Kidney (tissue), 14 donors: ENCODE measurements around the gene DRD2. TPM values are rescaled to one million over a fixed set of nuclear protein-coding genes. Genes with fewer than 3 reads are reported as not detected.

Experiments
- DNase-seq, 5 donors: peaks; one replicate each; pipeline ENCODE4 v3.0.0-alpha.2; 2013 to 2020
- FAIRE-seq: peaks from 2 replicates; lab custom pipeline; 2012; peaks lifted over from hg19 to GRCh38; lab: Jason Lieb, UNC
- H3K27ac ChIP-seq, 2 donors: one replicate each; pipeline ENCODE4 v1.7.0; 2013; ENCODE audit warnings: low read depth in 2 of 2, low read length in 2 of 2, inconsistent platforms in 1 of 2
- H3K27me3 ChIP-seq: one replicate; pipeline ENCODE4 v1.7.1; 2013; ENCODE audit warnings: low read length, inconsistent platforms; ENCODE audit not compliant: control insufficient read depth, insufficient read depth
- H3K36me3 ChIP-seq, 3 donors: one replicate each; pipeline versions ENCODE4 v1.7.0 to v1.7.1; 2013; ENCODE audit warnings: low read length in 3 of 3, control low read depth in 1 of 3, inconsistent platforms in 1 of 3; ENCODE audit not compliant: insufficient read depth in 3 of 3, control insufficient read depth in 2 of 3
- H3K4me1 ChIP-seq, 3 donors: one replicate each; pipeline versions ENCODE4 v1.7.0 to v1.7.1; 2013; ENCODE audit warnings: low read length in 3 of 3, inconsistent platforms in 1 of 3, low read depth in 1 of 3; ENCODE audit not compliant: control insufficient read depth in 2 of 3, insufficient read depth in 2 of 3
- H3K4me3 ChIP-seq, 3 donors: one replicate each; pipeline versions ENCODE4 v1.7.0 to v1.8.1; 2013; ENCODE audit warnings: low read length in 3 of 3, control low read depth in 1 of 3, inconsistent platforms in 1 of 3
- H3K9ac ChIP-seq, 3 donors: one replicate each; pipeline versions ENCODE4 v1.7.0 to v1.7.1; 2013; ENCODE audit warnings: low read length in 3 of 3, control low read depth in 1 of 3, inconsistent platforms in 1 of 3
- H3K9me3 ChIP-seq, 3 donors: one replicate each; pipeline versions ENCODE4 v1.7.0 to v1.7.1; 2013; ENCODE audit warnings: low read length in 3 of 3, control low read depth in 1 of 3, inconsistent platforms in 1 of 3; ENCODE audit not compliant: control insufficient read depth in 2 of 3, insufficient read depth in 1 of 3
- intact Hi-C: fragments of 100-400 bp; cut with DNase I; formaldehyde crosslinking; loops from one replicate; pipeline ENCODE4 v1.11.1; 2022
- polyA plus RNA-seq: library from polyadenylated mRNA; stranded (reverse); fragments of 350-450 nt; fragmentation: Illumina TruSeq; extraction: RNeasy Lipid Tissue Mini Kit (QIAGEN cat#74804); gene quantifications from one replicate; pipeline ENCODE4 v1.2.3, GENCODE V29; 2014; ENCODE audit warnings: low read depth, low replicate concordance; ENCODE audit not compliant: insufficient read depth
- total RNA-seq: library from RNA; stranded (reverse); fragmentation: NEBNext Ultra II Directional; extraction: Animal tissue kit (Norgen Biotek cat#: 25700); gene quantifications from one replicate; pipeline ENCODE4 v1.2.1, GENCODE V29; 2021
- TF ChIP-seq, protein P1 (sequence below): IDR thresholded peaks from 3 replicates; pipeline ENCODE4 v1.5.1; 2012; ENCODE audit warnings: mild to moderate bottlenecking, moderate library complexity, borderline replicate concordance; ENCODE audit not compliant: insufficient read depth; ENCODE audit errors: extremely low read depth
- donor health status: control.
- donor health status: control.
- donor health status: control.
- donor health status: control.
- donor health status: control.
- donor health status: DM: yes; HTN: yes; CAD: no.
- donor health status: Normal renal cell carcinoma (clear cell type).

DRD2 gene
- total and polyA plus RNA-seq, 2 donors from 2014 or later = 0.31 to 0.47 TPM

DNA sequence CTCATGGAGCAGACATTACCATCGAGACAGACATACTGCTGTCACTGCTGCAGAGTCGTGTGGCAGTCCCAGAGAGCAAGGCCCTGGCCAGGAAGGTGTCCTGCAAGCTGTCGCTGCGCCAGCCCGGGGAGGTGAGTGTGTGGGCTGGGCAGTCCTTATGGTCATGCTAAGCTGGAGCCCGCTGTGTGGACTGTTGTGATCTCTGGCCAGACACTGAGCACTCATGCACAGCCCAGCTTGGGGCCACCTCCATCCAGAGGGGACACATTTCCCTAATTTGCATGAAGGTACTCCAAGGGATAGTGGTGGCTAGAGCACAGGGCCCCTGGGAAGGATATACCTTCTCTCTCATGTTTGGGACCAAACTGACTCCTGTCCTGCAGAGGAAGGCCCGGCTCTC lies 78.0 kb downstream of the DRD2 start:
- Histone ChIP-seq H3K4me1 (no peaks in the 10 kb centered on the region), H3K4me3 (no peak overlapping the region), H3K27ac (no peak overlapping the region), H3K27me3 (no peaks in the 10 kb centered on the region), H3K9ac (no peak overlapping the region), H3K36me3 (no peaks in the 10 kb centered on the region), H3K9me3 (no peaks in the 10 kb centered on the region)
- DNase-seq (no peak), FAIRE-seq (no peak)
- TF ChIP-seq, protein P1, sequence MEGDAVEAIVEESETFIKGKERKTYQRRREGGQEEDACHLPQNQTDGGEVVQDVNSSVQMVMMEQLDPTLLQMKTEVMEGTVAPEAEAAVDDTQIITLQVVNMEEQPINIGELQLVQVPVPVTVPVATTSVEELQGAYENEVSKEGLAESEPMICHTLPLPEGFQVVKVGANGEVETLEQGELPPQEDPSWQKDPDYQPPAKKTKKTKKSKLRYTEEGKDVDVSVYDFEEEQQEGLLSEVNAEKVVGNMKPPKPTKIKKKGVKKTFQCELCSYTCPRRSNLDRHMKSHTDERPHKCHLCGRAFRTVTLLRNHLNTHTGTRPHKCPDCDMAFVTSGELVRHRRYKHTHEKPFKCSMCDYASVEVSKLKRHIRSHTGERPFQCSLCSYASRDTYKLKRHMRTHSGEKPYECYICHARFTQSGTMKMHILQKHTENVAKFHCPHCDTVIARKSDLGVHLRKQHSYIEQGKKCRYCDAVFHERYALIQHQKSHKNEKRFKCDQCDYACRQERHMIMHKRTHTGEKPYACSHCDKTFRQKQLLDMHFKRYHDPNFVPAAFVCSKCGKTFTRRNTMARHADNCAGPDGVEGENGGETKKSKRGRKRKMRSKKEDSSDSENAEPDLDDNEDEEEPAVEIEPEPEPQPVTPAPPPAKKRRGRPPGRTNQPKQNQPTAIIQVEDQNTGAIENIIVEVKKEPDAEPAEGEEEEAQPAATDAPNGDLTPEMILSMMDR = no peak
- intact Hi-C loops = no loop called here

GRCh38 chr11:113396690-113397089 lies 78.5 kb downstream of the DRD2 start:
- Histone ChIP-seq H3K36me3 (no peaks in the 10 kb centered on the region), H3K9me3 (no peaks in the 10 kb centered on the region), H3K9ac (no peak overlapping the region), H3K27me3 (no peaks in the 10 kb centered on the region), H3K4me3 (no peak overlapping the region), H3K27ac (no peak overlapping the region), H3K4me1 (no peaks in the 10 kb centered on the region)
- TF ChIP-seq, protein P1 = no peak
- no peak for FAIRE-seq
- no peak for DNase-seq
- intact Hi-C loops = no loop called here

DNA sequence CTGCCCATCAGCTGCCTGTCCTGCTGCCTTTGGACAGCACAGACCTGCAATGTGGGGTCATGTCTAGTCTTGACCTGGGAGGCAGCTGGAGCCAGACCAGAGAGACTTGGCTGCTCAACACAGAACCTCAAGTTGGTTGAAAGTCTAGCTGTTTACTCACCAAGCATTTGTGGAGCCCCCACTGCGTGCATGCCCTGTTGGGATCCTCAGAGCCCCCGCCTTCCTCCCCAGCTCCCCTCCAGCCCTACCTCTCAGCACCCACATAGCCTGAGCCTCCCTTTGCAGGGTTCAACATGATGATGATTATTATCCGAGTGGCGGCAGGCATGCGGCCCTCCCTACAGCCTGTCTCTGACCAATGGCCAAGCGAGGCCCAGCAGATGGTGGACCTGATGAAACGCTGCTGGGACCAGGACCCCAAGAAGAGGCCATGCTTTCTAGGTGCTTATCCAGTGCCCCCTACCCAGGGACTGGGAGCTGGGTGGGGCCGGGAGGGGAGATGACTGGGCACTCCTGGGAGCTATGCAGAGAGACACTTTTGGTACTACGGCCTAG lies 79.3 kb downstream of the DRD2 start:
- FAIRE-seq = no peak
- intact Hi-C loops = no loop called here
- H3K36me3 ChIP-seq = no peaks in the 10 kb centered on the region
- no peak overlapping the region for H3K4me3 ChIP-seq
- H3K9ac ChIP-seq = no peak overlapping the region
- H3K27me3 ChIP-seq = no peaks in the 10 kb centered on the region
- no peak for DNase-seq
- H3K4me1 ChIP-seq = no peaks in the 10 kb centered on the region
- TF ChIP-seq, protein P1 = no peak
- no peaks in the 10 kb centered on the region for H3K9me3 ChIP-seq
- no peak overlapping the region for H3K27ac ChIP-seq

DNA sequence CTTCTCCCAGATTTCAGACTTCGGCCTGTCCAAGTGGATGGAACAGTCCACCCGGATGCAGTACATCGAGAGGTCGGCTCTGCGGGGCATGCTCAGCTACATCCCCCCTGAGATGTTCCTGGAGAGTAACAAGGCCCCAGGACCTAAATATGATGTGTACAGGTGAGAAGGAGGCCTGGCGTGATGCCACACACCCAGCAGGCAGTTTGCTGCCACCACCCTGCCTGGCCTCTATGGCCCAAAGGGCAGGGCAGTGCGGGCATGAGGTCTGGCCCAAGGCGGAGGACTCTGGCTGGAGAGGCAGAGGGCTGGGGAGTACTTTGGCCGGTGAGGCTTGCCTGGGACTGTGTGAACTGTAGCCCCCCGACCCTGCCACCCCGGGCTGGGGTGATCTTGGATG lies 80.3 kb downstream of the DRD2 start:
- no peak overlapping the region for H3K9ac ChIP-seq
- H3K4me1 ChIP-seq = no peaks in the 10 kb centered on the region
- no peak overlapping the region for H3K27ac ChIP-seq
- no peak for FAIRE-seq
- no peaks in the 10 kb centered on the region for H3K27me3 ChIP-seq
- no peaks in the 10 kb centered on the region for H3K9me3 ChIP-seq
- intact Hi-C loops = no loop called here
- no peaks in the 10 kb centered on the region for H3K36me3 ChIP-seq
- TF ChIP-seq, protein P1 = no peak
- no peak for DNase-seq
- H3K4me3 ChIP-seq = no peak overlapping the region
